HG03139 (cell line): ENCODE results near the gene NME7.
"Not testable (repeated sequence)": the region's sequence is repeated elsewhere in the genome, so short reads cannot be mapped to it uniquely, and the experiment has no call there.

Source experiments
- ATAC-seq: cut with Tn5 transposase; IDR thresholded peaks from one replicate; pipeline ENCODE4 v1.9.1; 2021; ENCODE audit not compliant: unreplicated experiment

Gene NME7

GRCh38 chr1:169236143-169236542 is 131.5 kb downstream of the NME7 start:
- no peak for ATAC-seq

- no peak for ATAC-seq
These were observed 132.0 kb downstream of the NME7 start for GRCh38 chr1:169235568-169235967.

GRCh38 chr1:169234780-169235179 is 132.8 kb downstream of the NME7 start:
- ATAC-seq = no peak

- no peak for ATAC-seq
These were observed 150.0 kb downstream of the NME7 start for GRCh38 chr1:169217636-169218035.

GRCh38 chr1:169214598-169214997 is 153.0 kb downstream of the NME7 start:
- ATAC-seq = no peak

GRCh38 chr1:169212088-169212487 is 155.5 kb downstream of the NME7 start:
- ATAC-seq = no peak

GRCh38 chr1:169207797-169208520 is 159.6 kb downstream of the NME7 start:
- ATAC-seq = no peak

- ATAC-seq = no peak
These were observed 163.4 kb downstream of the NME7 start for GRCh38 chr1:169204157-169204556.

- ATAC-seq = no peak
These were observed 164.6 kb downstream of the NME7 start for GRCh38 chr1:169202791-169203665.

- no peak for ATAC-seq
These were observed 166.4 kb downstream of the NME7 start for GRCh38 chr1:169201084-169201619.

- ATAC-seq = no peak
These were observed 167.3 kb downstream of the NME7 start for GRCh38 chr1:169200319-169200718.

GRCh38 chr1:169196581-169196980 is 171.0 kb downstream of the NME7 start:
- ATAC-seq = no peak

GRCh38 chr1:169196161-169196560 is 171.4 kb downstream of the NME7 start:
- ATAC-seq = no peak

- ATAC-seq = no peak
These were observed 174.3 kb downstream of the NME7 start for GRCh38 chr1:169193191-169193850.

GRCh38 chr1:169186106-169186505 is 181.5 kb downstream of the NME7 start:
- no peak for ATAC-seq

GRCh38 chr1:169184812-169185211 is 182.8 kb downstream of the NME7 start:
- ATAC-seq = no peak

- no peak for ATAC-seq
These were observed 187.4 kb downstream of the NME7 start for GRCh38 chr1:169180174-169180573.

GRCh38 chr1:169179431-169179830 is 188.2 kb downstream of the NME7 start:
- ATAC-seq = not testable (repeated sequence)

GRCh38 chr1:169175461-169175860 is 192.1 kb downstream of the NME7 start:
- no peak for ATAC-seq

GRCh38 chr1:169163059-169163458 is 204.5 kb downstream of the NME7 start:
- ATAC-seq = no peak

- peak; percentile 79 for ATAC-seq
These were observed 206.0 kb downstream of the NME7 start for GRCh38 chr1:169161496-169162194.
